ENCODE results near the gene PDGFD.

The PDGFD gene

GRCh38 chr11:103920933-103921332 lies 243.0 kb downstream of the PDGFD start:
- no peak for DNase-seq (ENCODE audit: low read depth in 2 of 2)

- no peak for DNase-seq (ENCODE audit: low read depth in 2 of 2)
Observed at GRCh38 chr11:103920449-103920848, 243.5 kb downstream of the PDGFD start.

GRCh38 chr11:103910721-103911120 lies 253.2 kb downstream of the PDGFD start:
- DNase-seq (ENCODE audit: low read depth in 2 of 2) = no peak

GRCh38 chr11:103907548-103908455 lies 256.1 kb downstream of the PDGFD start:
- no peak for DNase-seq (ENCODE audit: low read depth in 2 of 2)

GRCh38 chr11:103907136-103907535 lies 256.8 kb downstream of the PDGFD start:
- DNase-seq (ENCODE audit: low read depth in 2 of 2) = no peak

- no peak for DNase-seq (ENCODE audit: low read depth in 2 of 2)
Observed at GRCh38 chr11:103906291-103906867, 257.6 kb downstream of the PDGFD start.

GRCh38 chr11:103904324-103904667 lies 259.7 kb downstream of the PDGFD start:
- no peak for DNase-seq (ENCODE audit: low read depth in 2 of 2)

- no peak for DNase-seq (ENCODE audit: low read depth in 2 of 2)
Observed at GRCh38 chr11:103903621-103904323, 260.2 kb downstream of the PDGFD start.

GRCh38 chr11:103902994-103903393 lies 261.0 kb downstream of the PDGFD start:
- DNase-seq (ENCODE audit: low read depth in 2 of 2) = no peak

GRCh38 chr11:103901656-103902055 lies 262.3 kb downstream of the PDGFD start:
- DNase-seq (ENCODE audit: low read depth in 2 of 2) = no peak

- no peak for DNase-seq (ENCODE audit: low read depth in 2 of 2)
Observed at GRCh38 chr11:103898577-103899336, 265.2 kb downstream of the PDGFD start.

- no peak for DNase-seq (ENCODE audit: low read depth in 2 of 2)
Observed at GRCh38 chr11:103898065-103898464, 265.9 kb downstream of the PDGFD start.

GRCh38 chr11:103897160-103897936 lies 266.6 kb downstream of the PDGFD start:
- no peak for DNase-seq (ENCODE audit: low read depth in 2 of 2)

GRCh38 chr11:103895106-103895505 lies 268.8 kb downstream of the PDGFD start:
- no peak for DNase-seq (ENCODE audit: low read depth in 2 of 2)

- no peak for DNase-seq (ENCODE audit: low read depth in 2 of 2)
Observed at GRCh38 chr11:103894673-103895072, 269.3 kb downstream of the PDGFD start.

GRCh38 chr11:103894034-103894433 lies 269.9 kb downstream of the PDGFD start:
- DNase-seq (ENCODE audit: low read depth in 2 of 2) = no peak

GRCh38 chr11:103893371-103893770 lies 270.6 kb downstream of the PDGFD start:
- DNase-seq (ENCODE audit: low read depth in 2 of 2) = no peak

- no peak for DNase-seq (ENCODE audit: low read depth in 2 of 2)
Observed at GRCh38 chr11:103892603-103893002, 271.3 kb downstream of the PDGFD start.

- no peak for DNase-seq (ENCODE audit: low read depth in 2 of 2)
Observed at GRCh38 chr11:103890654-103891053, 273.3 kb downstream of the PDGFD start.

- DNase-seq (ENCODE audit: low read depth in 2 of 2) = no peak
Observed at GRCh38 chr11:103889679-103890078, 274.3 kb downstream of the PDGFD start.

- no peak for DNase-seq (ENCODE audit: low read depth in 2 of 2)
Observed at GRCh38 chr11:103888541-103888951, 275.4 kb downstream of the PDGFD start.
